GM23338 (cell line): ENCODE data around the gene JMJD1C. TPM values are rescaled to one million over a fixed set of nuclear protein-coding genes. Genes with fewer than 3 reads are reported as not detected.

ENCODE experiments used
- ATAC-seq: fragments of 200-7000 bp; cut with Tn5 transposase; 3 replicates; pipeline ENCODE4 v1.9.1; 2020
- DNase-seq: peaks from one replicate; pipeline ENCODE4 v3.0.0-alpha.2; 2015; ENCODE audit warnings: low spot score
- H2AFZ ChIP-seq: fragments of 200-600 bp; sonication (generic); 2 replicates; pipeline ENCODE4 v1.8.0; 2016; ENCODE audit warnings: antibody characterized with exemption, mild to moderate bottlenecking, moderate library complexity
- H3F3A ChIP-seq: fragments of 200-600 bp; sonication (generic); replicated peaks from 2 replicates; pipeline ENCODE4 v1.8.0; 2017; ENCODE audit warnings: antibody characterized with exemption, mixed run types, low read depth
- H3K27ac ChIP-seq: fragments of 200-600 bp; sonication (generic); 2 replicates; pipeline ENCODE4 v1.6.1; 2016; ENCODE audit warnings: low read depth
- H3K27me3 ChIP-seq: fragments of 200-600 bp; sonication (generic); 2 replicates; pipeline ENCODE4 v1.8.0; 2016; ENCODE audit warnings: mild to moderate bottlenecking, mixed run types, moderate library complexity; ENCODE audit not compliant: insufficient read depth
- H3K36me3 ChIP-seq: fragments of 200-600 bp; sonication (generic); 2 replicates; pipeline ENCODE4 v1.8.0; 2016; ENCODE audit warnings: mild to moderate bottlenecking; ENCODE audit not compliant: insufficient read depth
- H3K4me1 ChIP-seq: fragments of 200-600 bp; sonication (generic); 2 replicates; pipeline ENCODE4 v1.8.0; 2016; ENCODE audit warnings: mild to moderate bottlenecking, moderate library complexity; ENCODE audit not compliant: insufficient read depth
- H3K4me2 ChIP-seq: fragments of 200-600 bp; sonication (generic); 2 replicates; pipeline ENCODE4 v1.7.1; 2017; ENCODE audit warnings: mixed run types
- H3K4me3 ChIP-seq: fragments of 200-600 bp; sonication (generic); 2 replicates; pipeline ENCODE4 v1.6.1; 2016; ENCODE audit warnings: mixed run types
- H3K79me2 ChIP-seq: fragments of 200-600 bp; sonication (generic); replicated peaks from 2 replicates; pipeline ENCODE4 v1.8.0; 2017; ENCODE audit warnings: mild to moderate bottlenecking; ENCODE audit not compliant: insufficient read depth
- H3K9me2 ChIP-seq: fragments of 200-600 bp; sonication (generic); 2 replicates; pipeline ENCODE4 v1.8.0; 2017; ENCODE audit not compliant: insufficient read depth
- H4K20me1 ChIP-seq: fragments of 200-600 bp; sonication (generic); replicated peaks from 2 replicates; pipeline ENCODE4 v1.8.0; 2017; ENCODE audit warnings: mild to moderate bottlenecking; ENCODE audit not compliant: insufficient read depth
- H3K27ac Mint-ChIP-seq: 2 replicates; pipeline ENCODE4 v1.8.0; 2020; ENCODE audit warnings: inconsistent platforms, mild to moderate bottlenecking, moderate library complexity, mixed read lengths
- H3K27me3 Mint-ChIP-seq: 3 replicates; pipeline ENCODE4 v1.8.0; 2022; ENCODE audit warnings: low read depth, mild to moderate bottlenecking, moderate library complexity, mixed read lengths, inconsistent platforms; ENCODE audit not compliant: insufficient read depth, poor library complexity
- H3K36me3 Mint-ChIP-seq: 3 replicates; pipeline ENCODE4 v1.8.0; 2021; ENCODE audit warnings: low read depth, mild to moderate bottlenecking, inconsistent platforms, moderate library complexity, mixed read lengths
- H3K4me1 Mint-ChIP-seq: 3 replicates; pipeline ENCODE4 v1.8.0; 2020; ENCODE audit warnings: mild to moderate bottlenecking, inconsistent platforms, mixed read lengths
- H3K4me3 Mint-ChIP-seq: 3 replicates; pipeline ENCODE4 v1.8.0; 2021; ENCODE audit warnings: moderate library complexity, mild to moderate bottlenecking, inconsistent platforms, mixed read lengths
- H3K9me3 Mint-ChIP-seq: 3 replicates; pipeline ENCODE4 v1.8.0; 2020; ENCODE audit warnings: moderate library complexity, mild to moderate bottlenecking, inconsistent platforms, mixed read lengths
- CREB1 ChIP-seq: fragments of 250-450 bp; sonication (Bioruptor Pico); IDR thresholded peaks from 2 replicates; pipeline ENCODE4 v1.5.0; 2020; ENCODE audit warnings: low read depth, mild to moderate bottlenecking, moderate library complexity
- CTCF ChIP-seq, 2 experiments: fragments of 200-600 bp in 1 of 2; sonication (generic) in 1 of 2; conservative IDR thresholded peaks; 2 replicates each; pipeline versions ENCODE4 v1.5.1 to v1.6.1; 2016 to 2017; ENCODE audit warnings: antibody characterized with exemption in 2 of 2, low read depth in 2 of 2, mild to moderate bottlenecking in 2 of 2, moderate library complexity in 1 of 2
- EZH2phosphoT487 ChIP-seq: fragments of 200-600 bp; sonication (generic); IDR thresholded peaks from one replicate; pipeline ENCODE4 v1.8.1; 2018; ENCODE audit warnings: antibody characterized with exemption; ENCODE audit not compliant: unreplicated experiment
- JUNB ChIP-seq: IDR thresholded peaks from one replicate; pipeline ENCODE4 v1.6.1; 2016; ENCODE audit warnings: antibody characterized with exemption; ENCODE audit not compliant: unreplicated experiment
- NANOG ChIP-seq: IDR thresholded peaks from 2 replicates; pipeline ENCODE4 v1.6.1; 2016; ENCODE audit warnings: antibody characterized with exemption, borderline replicate concordance
- REST ChIP-seq: IDR thresholded peaks from one replicate; pipeline ENCODE4 v1.6.1; 2018; ENCODE audit warnings: antibody characterized with exemption; ENCODE audit not compliant: unreplicated experiment
- STAT1 ChIP-seq: IDR thresholded peaks from one replicate; pipeline ENCODE4 v1.6.1; 2016; ENCODE audit warnings: antibody characterized with exemption; ENCODE audit not compliant: unreplicated experiment
- ZNF114 ChIP-seq: fragments of 250-450 bp; sonication (Bioruptor Pico); IDR thresholded peaks from 2 replicates; pipeline ENCODE4 v1.5.0; 2020; ENCODE audit warnings: mild to moderate bottlenecking, moderate library complexity
- ZNF331 ChIP-seq: fragments of 250-450 bp; sonication (Bioruptor Pico); IDR thresholded peaks from 2 replicates; pipeline ENCODE4 v1.5.0; 2020; ENCODE audit warnings: low read depth, mild to moderate bottlenecking, moderate library complexity
- ZNF462 ChIP-seq: fragments of 250-450 bp; sonication (Bioruptor Pico); IDR thresholded peaks from 2 replicates; pipeline ENCODE4 v1.5.0; 2020; ENCODE audit warnings: mild to moderate bottlenecking, moderate library complexity
- polyA plus RNA-seq: library from polyadenylated mRNA; unstranded; fragments of >200 nt; fragmentation: Nextera tagmentation; extraction: Ambion mirVana; gene quantifications from 2 replicates; pipeline ENCODE4 v1.2.1, GENCODE V29; 2016
- total RNA-seq: library from RNA; depleted of rRNA; stranded (reverse); fragments of >200 nt; shearing (Covaris generic); gene quantifications from 2 replicates; pipeline ENCODE4 v1.2.3, GENCODE V29; 2014
- TF ChIP-seq, protein P1 (sequence below): IDR thresholded peaks from 2 replicates; pipeline ENCODE4 v1.6.1; 2016; ENCODE audit warnings: antibody characterized with exemption

JMJD1C gene
- total and polyA plus RNA-seq, 2 experiments from 2014 or later: 333 to 435 TPM

DNA sequence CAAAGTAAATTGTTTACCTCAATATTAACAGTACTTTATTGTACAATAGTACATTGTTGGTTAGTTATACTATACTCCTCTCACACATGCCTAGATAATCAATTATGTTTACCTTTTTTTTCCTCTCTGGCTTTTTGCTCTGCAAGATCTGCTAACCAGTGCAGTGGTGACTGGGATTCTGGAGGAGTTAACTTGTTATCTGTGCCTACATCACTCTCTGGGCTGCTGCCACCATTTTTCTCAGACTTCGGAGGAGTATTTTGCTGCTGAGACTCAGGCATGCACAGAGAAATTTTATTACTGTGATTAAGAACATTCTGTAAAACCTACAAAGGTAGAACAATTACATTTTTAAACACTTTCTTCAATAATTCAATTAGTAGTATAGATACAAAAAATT is 273.0 kb downstream of the JMJD1C start:
- Mint-ChIP-seq H3K9me3 (no peaks in the 10 kb centered on the region), H3K4me1 (no peaks in the 10 kb centered on the region), H3K36me3 (peaks cover 80% of the 10 kb centered on the region), H3K27me3 (peaks cover 4% of the 10 kb centered on the region), H3K27ac (no peak overlapping the region), H3K4me3 (no peak overlapping the region)
- no peak overlapping the region for H3K4me2 ChIP-seq
- H3K9me2 ChIP-seq: no peaks in the 10 kb centered on the region
- no peak overlapping the region for H3K4me3 ChIP-seq
- TF ChIP-seq REST: no peak
- no peak for TF ChIP-seq EZH2phosphoT487
- no peak for TF ChIP-seq NANOG
- TF ChIP-seq CREB1 (CRISPR knock-in tag): no peak
- no peak for TF ChIP-seq CTCF (conservative IDR thresholded peaks at IDR 0.05; ENCODE audit: low read depth in 2 of 2)
- no peak for TF ChIP-seq ZNF462 (CRISPR knock-in tag)
- TF ChIP-seq, protein P1, sequence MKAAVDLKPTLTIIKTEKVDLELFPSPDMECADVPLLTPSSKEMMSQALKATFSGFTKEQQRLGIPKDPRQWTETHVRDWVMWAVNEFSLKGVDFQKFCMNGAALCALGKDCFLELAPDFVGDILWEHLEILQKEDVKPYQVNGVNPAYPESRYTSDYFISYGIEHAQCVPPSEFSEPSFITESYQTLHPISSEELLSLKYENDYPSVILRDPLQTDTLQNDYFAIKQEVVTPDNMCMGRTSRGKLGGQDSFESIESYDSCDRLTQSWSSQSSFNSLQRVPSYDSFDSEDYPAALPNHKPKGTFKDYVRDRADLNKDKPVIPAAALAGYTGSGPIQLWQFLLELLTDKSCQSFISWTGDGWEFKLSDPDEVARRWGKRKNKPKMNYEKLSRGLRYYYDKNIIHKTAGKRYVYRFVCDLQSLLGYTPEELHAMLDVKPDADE: no peak
- no peak for TF ChIP-seq STAT1
- no peak for TF ChIP-seq ZNF114 (CRISPR knock-in tag)
- TF ChIP-seq JUNB: no peak
- TF ChIP-seq ZNF331 (CRISPR knock-in tag): no peak
- no peak for DNase-seq
- no peaks in the 10 kb centered on the region for H3F3A ChIP-seq
- H3K27ac ChIP-seq: no peak overlapping the region; the same call in 1 of the 2 replicates
- H3K79me2 ChIP-seq: peaks cover 53% of the 10 kb centered on the region
- no peak for ATAC-seq
- no peaks in the 10 kb centered on the region for H3K4me1 ChIP-seq
- H4K20me1 ChIP-seq: peaks cover 7% of the 10 kb centered on the region
- H2AFZ ChIP-seq: no peak overlapping the region
- H3K27me3 ChIP-seq: no peaks in the 10 kb centered on the region
- peaks cover 99% of the 10 kb centered on the region for H3K36me3 ChIP-seq
